ENCODE measurements around the gene CSDE1.
"Not testable (repeated sequence)": the region's sequence is repeated elsewhere in the genome, so short reads cannot be mapped to it uniquely, and the experiment has no call there.

Gene CSDE1

GRCh38 chr1:114756009-114756892 lies 1.5 kb downstream of the CSDE1 start:
- H3K9ac ChIP-seq = no peak overlapping the region
- H3K4me3 ChIP-seq (ENCODE audit: low read depth, low read length) = peak overlapping the region; percentile 100
- H3K9me3 ChIP-seq (ENCODE audit: control insufficient read depth, low read length) = peaks cover 4% of the 10 kb centered on the region
- H3K4me2 ChIP-seq (ENCODE audit: low read length) = peak overlapping the region; percentile 91
- peak overlapping the region; percentile 98 for H3K27ac ChIP-seq
- H3K79me2 ChIP-seq = peaks cover 41% of the 10 kb centered on the region
- no peaks in the 10 kb centered on the region for H3K36me3 ChIP-seq (ENCODE audit: control insufficient read depth, insufficient read depth, low read length)
- H3K27me3 ChIP-seq (ENCODE audit: control insufficient read depth, insufficient read depth, low read length) = no peaks in the 10 kb centered on the region
- TF ChIP-seq CTCF (IDR thresholded peaks at IDR 0.05) = no peak
- H3K4me1 ChIP-seq = peaks cover 10% of the 10 kb centered on the region
- H2AFZ ChIP-seq = no peak overlapping the region

GRCh38 chr1:114755006-114755931 lies 2.5 kb downstream of the CSDE1 start:
- Histone ChIP-seq H3K36me3 (ENCODE audit: control insufficient read depth, insufficient read depth, low read length) (no peaks in the 10 kb centered on the region), H2AFZ (no peak overlapping the region), H3K9me3 (ENCODE audit: control insufficient read depth, low read length) (peaks cover 4% of the 10 kb centered on the region), H3K79me2 (peaks cover 45% of the 10 kb centered on the region), H3K4me3 (ENCODE audit: low read depth, low read length) (peak overlapping the region; percentile 100), H3K27ac (no peak overlapping the region), H3K4me1 (peaks cover 11% of the 10 kb centered on the region), H3K9ac (no peak overlapping the region), H3K27me3 (ENCODE audit: control insufficient read depth, insufficient read depth, low read length) (no peaks in the 10 kb centered on the region), H3K4me2 (ENCODE audit: low read length) (peak overlapping the region; percentile 91)
- TF ChIP-seq CTCF (IDR thresholded peaks at IDR 0.05) = no peak

GRCh38 chr1:114753702-114754101 lies 4.1 kb downstream of the CSDE1 start:
- H3K4me1 ChIP-seq = peaks cover 15% of the 10 kb centered on the region
- not testable (repeated sequence) for H3K27ac ChIP-seq; H3K4me3 ChIP-seq (ENCODE audit: low read depth, low read length); H3K9ac ChIP-seq; H3K4me2 ChIP-seq (ENCODE audit: low read length); H3K9me3 ChIP-seq (ENCODE audit: control insufficient read depth, low read length); H2AFZ ChIP-seq; H3K36me3 ChIP-seq (ENCODE audit: control insufficient read depth, insufficient read depth, low read length); H3K27me3 ChIP-seq (ENCODE audit: control insufficient read depth, insufficient read depth, low read length)
- H3K79me2 ChIP-seq = peaks cover 51% of the 10 kb centered on the region

- Histone ChIP-seq H3K36me3 (ENCODE audit: control insufficient read depth, insufficient read depth, low read length) (no peaks in the 10 kb centered on the region), H3K9ac (no peak overlapping the region), H3K9me3 (ENCODE audit: control insufficient read depth, low read length) (no peaks in the 10 kb centered on the region), H3K27me3 (ENCODE audit: control insufficient read depth, insufficient read depth, low read length) (no peaks in the 10 kb centered on the region), H3K27ac (no peak overlapping the region), H3K79me2 (peaks cover 57% of the 10 kb centered on the region), H3K4me3 (ENCODE audit: low read depth, low read length) (no peak overlapping the region), H3K4me2 (ENCODE audit: low read length) (no peak overlapping the region), H2AFZ (no peak overlapping the region), H3K4me1 (peaks cover 15% of the 10 kb centered on the region)
- TF ChIP-seq CTCF (IDR thresholded peaks at IDR 0.05) = no peak
These were observed 4.6 kb downstream of the CSDE1 start for GRCh38 chr1:114753143-114753542.

GRCh38 chr1:114750780-114751179 lies 7.0 kb downstream of the CSDE1 start:
- Histone ChIP-seq H3K4me1 (peaks cover 15% of the 10 kb centered on the region), H3K4me3 (ENCODE audit: low read depth, low read length) (no peak overlapping the region), H3K9me3 (ENCODE audit: control insufficient read depth, low read length) (no peaks in the 10 kb centered on the region), H3K27me3 (ENCODE audit: control insufficient read depth, insufficient read depth, low read length) (no peaks in the 10 kb centered on the region), H3K4me2 (ENCODE audit: low read length) (peak overlapping the region; percentile 16), H3K27ac (no peak overlapping the region), H3K79me2 (peaks cover 67% of the 10 kb centered on the region), H3K36me3 (ENCODE audit: control insufficient read depth, insufficient read depth, low read length) (no peaks in the 10 kb centered on the region), H2AFZ (no peak overlapping the region), H3K9ac (no peak overlapping the region)
- no peak for TF ChIP-seq CTCF (IDR thresholded peaks at IDR 0.05)
